MM.1S (cell line): ENCODE results near the gene LAGE3.

Experiments
- DNase-seq: peaks from one replicate; pipeline ENCODE4 v3.0.0-alpha.2; 2015
- H2AFZ ChIP-seq: fragments of 300-600 bp; sonication (generic); 2 replicates; pipeline ENCODE4 v1.6.0; 2016; ENCODE audit warnings: antibody characterized with exemption, low read length
- H3F3A ChIP-seq: fragments of 300-600 bp; sonication (generic); 2 replicates; pipeline ENCODE4 v1.6.1; 2016; ENCODE audit warnings: mild to moderate bottlenecking, antibody characterized with exemption, low read length, moderate library complexity, mixed read lengths; ENCODE audit not compliant: insufficient read depth
- H3K27ac ChIP-seq: fragments of 300-600 bp; sonication (generic); 2 replicates; pipeline ENCODE4 v1.5.1; 2016; ENCODE audit warnings: mild to moderate bottlenecking, low read length
- H3K27me3 ChIP-seq: fragments of 300-600 bp; sonication (generic); replicated peaks from 2 replicates; pipeline ENCODE4 v1.6.0; 2016; ENCODE audit warnings: low read length; ENCODE audit not compliant: insufficient read depth
- H3K36me3 ChIP-seq: fragments of 300-600 bp; sonication (generic); replicated peaks from 2 replicates; pipeline ENCODE4 v1.6.1; 2016; ENCODE audit warnings: mild to moderate bottlenecking, low read length, mixed read lengths; ENCODE audit not compliant: insufficient read depth
- H3K4me1 ChIP-seq: fragments of 300-600 bp; sonication (generic); 2 replicates; pipeline ENCODE4 v1.6.1; 2016; ENCODE audit warnings: low read length, mixed read lengths
- H3K4me2 ChIP-seq: fragments of 300-600 bp; sonication (generic); 2 replicates; pipeline ENCODE4 v1.6.0; 2016; ENCODE audit warnings: low read depth, low read length
- H3K4me3 ChIP-seq: fragments of 300-600 bp; sonication (generic); 2 replicates; pipeline ENCODE4 v1.5.1; 2016; ENCODE audit warnings: low read length, mixed read lengths
- H3K79me2 ChIP-seq: fragments of 300-600 bp; sonication (generic); 2 replicates; pipeline ENCODE4 v1.6.1; 2016; ENCODE audit warnings: mixed run types, low read length, mixed read lengths
- H3K9ac ChIP-seq: fragments of 300-600 bp; sonication (generic); 2 replicates; pipeline ENCODE4 v1.6.1; 2016; ENCODE audit warnings: low read length, mixed read lengths
- H3K9me2 ChIP-seq: fragments of 300-600 bp; sonication (generic); replicated peaks from 2 replicates; pipeline ENCODE4 v1.6.1; 2016; ENCODE audit warnings: mild to moderate bottlenecking, low read length, mixed read lengths; ENCODE audit not compliant: insufficient read depth
- H3K9me3 ChIP-seq: fragments of 300-600 bp; sonication (generic); replicated peaks from 2 replicates; pipeline ENCODE4 v1.6.1; 2016; ENCODE audit warnings: mild to moderate bottlenecking, low read length, mixed read lengths; ENCODE audit not compliant: insufficient read depth
- H4K20me1 ChIP-seq: fragments of 300-600 bp; sonication (generic); 2 replicates; pipeline ENCODE4 v1.6.1; 2016; ENCODE audit warnings: mild to moderate bottlenecking, low read length, moderate library complexity, mixed read lengths; ENCODE audit not compliant: insufficient read depth
- CTCF ChIP-seq: fragments of 300-600 bp; sonication (generic); IDR thresholded peaks from 2 replicates; pipeline ENCODE4 v1.5.1; 2016; ENCODE audit warnings: antibody characterized with exemption, low read length, mixed read lengths
- EZH2 ChIP-seq: fragments of 300-600 bp; sonication (generic); optimal IDR thresholded peaks from 2 replicates; pipeline ENCODE3; 2017; ENCODE audit warnings: low read depth, mild to moderate bottlenecking, antibody characterized with exemption, low read length, mixed read lengths
- EZH2phosphoT487 ChIP-seq: fragments of 300-600 bp; sonication (generic); IDR thresholded peaks from 2 replicates; pipeline ENCODE4 v1.6.1; 2018; ENCODE audit warnings: antibody characterized with exemption, low read length

The LAGE3 gene

GRCh38 chrX:154482786-154483185 is 3.7 kb upstream of the LAGE3 start:
- Histone ChIP-seq H3K36me3 (no peaks in the 10 kb centered on the region; the same call in 1 of the 2 replicates), H3K4me1 (0 out of 2 replicates have a peak, but pooled peaks cover 4% of the 10 kb centered on the region), H2AFZ (no peak overlapping the region), H3K9ac (no peak overlapping the region), H3K27me3 (no peaks in the 10 kb centered on the region), H4K20me1 (no peaks in the 10 kb centered on the region), H3K27ac (no peak overlapping the region), H3K79me2 (peaks cover 18% of the 10 kb centered on the region), H3K4me3 (no peak overlapping the region), H3K4me2 (no peak overlapping the region), H3K9me3 (no peaks in the 10 kb centered on the region), H3F3A (no peaks in the 10 kb centered on the region), H3K9me2 (no peaks in the 10 kb centered on the region)
- no peak for DNase-seq
- TF ChIP-seq EZH2: no peak
- TF ChIP-seq CTCF: no peak
- TF ChIP-seq EZH2phosphoT487: no peak

- no peaks in the 10 kb centered on the region for H3F3A ChIP-seq
- H3K4me2 ChIP-seq: no peak overlapping the region
- H3K79me2 ChIP-seq: peaks cover 18% of the 10 kb centered on the region
- H3K27me3 ChIP-seq: no peaks in the 10 kb centered on the region
- no peak for DNase-seq
- no peak overlapping the region for H3K27ac ChIP-seq
- no peaks in the 10 kb centered on the region for H3K9me2 ChIP-seq
- TF ChIP-seq CTCF (no peak), EZH2 (no peak), EZH2phosphoT487 (no peak)
- H3K4me1 ChIP-seq: 0 out of 2 replicates have a peak, but pooled peaks cover 4% of the 10 kb centered on the region
- H3K36me3 ChIP-seq: no peaks in the 10 kb centered on the region; the same call in 1 of the 2 replicates
- H3K4me3 ChIP-seq: no peak overlapping the region
- H3K9ac ChIP-seq: no peak overlapping the region
- no peaks in the 10 kb centered on the region for H3K9me3 ChIP-seq
- H2AFZ ChIP-seq: 0 out of 2 replicates have a peak overlapping the region, but pooled peaks have one; percentile 42
- H4K20me1 ChIP-seq: no peaks in the 10 kb centered on the region
Observed at GRCh38 chrX:154481911-154482601, 3.0 kb upstream of the LAGE3 start.

GRCh38 chrX:154481195-154481594 is 2.1 kb upstream of the LAGE3 start:
- no peak overlapping the region for H3K4me2 ChIP-seq
- TF ChIP-seq CTCF (no peak), EZH2 (no peak), EZH2phosphoT487 (no peak)

More at GRCh38 chrX:154481195-154481594, 2.1 kb upstream of the LAGE3 start:
- Histone ChIP-seq H3K4me1 (0 out of 2 replicates have a peak, but pooled peaks cover 4% of the 10 kb centered on the region), H3K36me3 (no peaks in the 10 kb centered on the region; the same call in 1 of the 2 replicates), H4K20me1 (no peaks in the 10 kb centered on the region), H3K79me2 (peaks cover 18% of the 10 kb centered on the region), H3F3A (no peaks in the 10 kb centered on the region), H3K9me2 (no peaks in the 10 kb centered on the region), H3K4me3 (no peak overlapping the region), H3K9me3 (no peaks in the 10 kb centered on the region), H3K27ac (no peak overlapping the region), H2AFZ (no peak overlapping the region), H3K27me3 (no peaks in the 10 kb centered on the region), H3K9ac (no peak overlapping the region)
- no peak for DNase-seq
